Measurements from ENCODE around the gene NNT. TPM values are rescaled to one million over a fixed set of nuclear protein-coding genes. Genes with fewer than 3 reads are reported as not detected.

Gene NNT
- total RNA-seq, 1 donor = 94.8 TPM

GRCh38 chr5:43608406-43608805 is 5.4 kb downstream of the NNT start:
- H3K9me3 ChIP-seq (ENCODE audit: low read depth, low read length) = no peaks in the 10 kb centered on the region
- H3K27me3 ChIP-seq (ENCODE audit: insufficient read depth, low read length) = no peaks in the 10 kb centered on the region
- no peak overlapping the region for H3K4me2 ChIP-seq (ENCODE audit: insufficient read depth, low read length)
- no peak overlapping the region for H2AFZ ChIP-seq (ENCODE audit: low read length)
- H3K4me3 ChIP-seq (ENCODE audit: insufficient read depth, low read length) = no peak overlapping the region
- no peak for TF ChIP-seq CTCF (IDR thresholded peaks at IDR 0.05; ENCODE audit: extremely low read depth, low read depth, low read length)
- H4K20me1 ChIP-seq (ENCODE audit: insufficient read depth, low read length) = peaks cover 2% of the 10 kb centered on the region
- peaks cover 5% of the 10 kb centered on the region for H3K4me1 ChIP-seq (ENCODE audit: insufficient read depth, low read length)
- peaks cover 31% of the 10 kb centered on the region for H3K36me3 ChIP-seq (ENCODE audit: insufficient read depth, low read length)
- H3K27ac ChIP-seq (ENCODE audit: low read depth, low read length) = no peak overlapping the region
- DNase-seq (ENCODE audit: insufficient read length, low spot score, missing footprints) = no peak
- H3K79me2 ChIP-seq (ENCODE audit: insufficient read depth, low read length) = peaks cover 64% of the 10 kb centered on the region

GRCh38 chr5:43609752-43610151 is 6.8 kb downstream of the NNT start:
- Histone ChIP-seq H3K27ac (ENCODE audit: low read depth, low read length) (no peak overlapping the region), H3K79me2 (ENCODE audit: insufficient read depth, low read length) (peaks cover 50% of the 10 kb centered on the region), H3K36me3 (ENCODE audit: insufficient read depth, low read length) (peaks cover 41% of the 10 kb centered on the region), H3K27me3 (ENCODE audit: insufficient read depth, low read length) (no peaks in the 10 kb centered on the region), H2AFZ (ENCODE audit: low read length) (no peak overlapping the region), H3K4me3 (ENCODE audit: insufficient read depth, low read length) (no peak overlapping the region), H3K9me3 (ENCODE audit: low read depth, low read length) (no peaks in the 10 kb centered on the region), H3K4me1 (ENCODE audit: insufficient read depth, low read length) (no peaks in the 10 kb centered on the region), H4K20me1 (ENCODE audit: insufficient read depth, low read length) (peaks cover 2% of the 10 kb centered on the region), H3K4me2 (ENCODE audit: insufficient read depth, low read length) (no peak overlapping the region)
- DNase-seq (ENCODE audit: insufficient read length, low spot score, missing footprints) = no peak
- TF ChIP-seq CTCF (IDR thresholded peaks at IDR 0.05; ENCODE audit: extremely low read depth, low read depth, low read length) = peak; percentile 42

DNA sequence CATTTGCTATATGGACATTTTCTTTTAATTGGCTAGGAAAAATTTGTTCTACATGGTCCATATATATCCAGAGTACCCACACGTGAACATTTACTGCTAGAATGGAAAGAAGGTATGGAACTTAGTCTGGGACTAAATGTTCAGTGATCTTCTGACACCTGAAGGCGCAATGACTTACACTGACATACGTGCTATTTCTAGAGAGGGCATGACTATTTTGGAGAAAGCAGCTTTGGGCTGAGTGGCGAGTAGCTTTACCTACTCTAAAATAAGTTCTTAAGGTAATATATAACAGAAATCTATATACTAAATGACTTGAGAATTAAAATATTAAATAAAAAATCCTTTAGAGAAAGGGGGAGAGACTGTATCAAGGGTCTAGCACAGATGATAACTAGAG is 10.4 kb downstream of the NNT start:
- Histone ChIP-seq H3K9me3 (ENCODE audit: low read depth, low read length) (no peaks in the 10 kb centered on the region), H3K4me3 (ENCODE audit: insufficient read depth, low read length) (no peak overlapping the region), H3K4me2 (ENCODE audit: insufficient read depth, low read length) (no peak overlapping the region), H3K27me3 (ENCODE audit: insufficient read depth, low read length) (no peaks in the 10 kb centered on the region), H3K27ac (ENCODE audit: low read depth, low read length) (no peak overlapping the region), H3K36me3 (ENCODE audit: insufficient read depth, low read length) (peaks cover 57% of the 10 kb centered on the region), H2AFZ (ENCODE audit: low read length) (no peak overlapping the region), H3K79me2 (ENCODE audit: insufficient read depth, low read length) (peaks cover 26% of the 10 kb centered on the region), H3K4me1 (ENCODE audit: insufficient read depth, low read length) (no peaks in the 10 kb centered on the region), H4K20me1 (ENCODE audit: insufficient read depth, low read length) (peaks cover 2% of the 10 kb centered on the region)
- TF ChIP-seq CTCF (IDR thresholded peaks at IDR 0.05; ENCODE audit: extremely low read depth, low read depth, low read length) = no peak
- no peak for DNase-seq (ENCODE audit: insufficient read length, low spot score, missing footprints)

DNA sequence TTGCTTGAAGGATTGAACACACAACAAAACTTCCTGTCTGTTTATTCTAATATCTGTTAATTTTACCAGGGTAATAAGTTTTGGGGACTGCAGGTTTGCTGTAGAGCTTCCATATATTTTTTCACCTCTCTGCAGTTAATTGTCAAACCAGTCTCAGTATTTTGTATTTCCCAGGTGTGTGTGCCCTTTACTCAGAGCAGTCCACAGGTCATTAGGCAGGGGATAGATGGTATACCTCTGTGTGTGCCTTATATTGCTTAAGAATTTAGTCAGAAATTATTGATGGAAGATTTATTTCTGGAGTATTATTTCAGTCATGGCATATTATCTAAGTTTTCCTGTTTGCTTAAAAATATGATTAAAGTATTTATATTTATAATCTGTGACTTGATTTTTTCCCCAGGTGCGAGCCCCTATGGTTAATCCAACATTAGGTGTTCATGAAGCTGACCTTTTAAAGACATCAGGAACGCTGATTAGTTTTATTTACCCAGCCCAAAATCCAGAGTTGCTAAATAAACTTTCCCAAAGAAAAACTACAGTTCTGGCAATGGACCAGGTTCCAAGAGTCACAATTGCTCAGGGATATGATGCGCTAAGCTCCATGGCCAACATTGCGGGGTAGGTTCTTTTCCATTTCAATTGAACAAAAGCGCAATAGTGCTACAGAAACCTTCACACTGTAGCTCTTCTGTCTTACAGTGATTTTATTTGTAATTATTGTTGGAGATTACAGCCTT is 12.6 kb downstream of the NNT start:
- no peak for TF ChIP-seq CTCF (IDR thresholded peaks at IDR 0.05; ENCODE audit: extremely low read depth, low read depth, low read length)
- Histone ChIP-seq H3K9me3 (ENCODE audit: low read depth, low read length) (no peaks in the 10 kb centered on the region), H3K36me3 (ENCODE audit: insufficient read depth, low read length) (peaks cover 46% of the 10 kb centered on the region), H3K27me3 (ENCODE audit: insufficient read depth, low read length) (no peaks in the 10 kb centered on the region), H2AFZ (ENCODE audit: low read length) (no peak overlapping the region), H3K79me2 (ENCODE audit: insufficient read depth, low read length) (peaks cover 12% of the 10 kb centered on the region), H3K27ac (ENCODE audit: low read depth, low read length) (no peak overlapping the region), H3K4me2 (ENCODE audit: insufficient read depth, low read length) (no peak overlapping the region), H3K4me3 (ENCODE audit: insufficient read depth, low read length) (no peak overlapping the region), H4K20me1 (ENCODE audit: insufficient read depth, low read length) (peaks cover 2% of the 10 kb centered on the region), H3K4me1 (ENCODE audit: insufficient read depth, low read length) (no peaks in the 10 kb centered on the region)
- DNase-seq (ENCODE audit: insufficient read length, low spot score, missing footprints) = no peak
